Measurements from ENCODE around the gene SMAP1.

GRCh38 chr6:70667711-70668498, at the start of gene SMAP1:
- peak in 1 of 12 donors; percentile 12 for TF ChIP-seq CTCF (IDR thresholded peaks at IDR 0.05)
- TF ChIP-seq POLR2A (IDR thresholded peaks at IDR 0.05), result peak in 1 of 2 donors; percentile 76

Measured in heart left ventricle (tissue), 13 donors.